ENCODE data around the gene DNAH17. TPM values are rescaled to one million over a fixed set of nuclear protein-coding genes. Genes with fewer than 3 reads are reported as not detected.

The DNAH17 gene
- total and polyA plus RNA-seq, 2 of the 13 experiments (the other 11 are each of a cell fraction or from before 2014, with no cell fraction given): 0.86 to 1.6 TPM

GRCh38 chr17:78399693-78400144, 177.5 kb downstream of the DNAH17 start (continued):
- no peak for TF ChIP-seq AFF4 (CRISPR knock-in tag; IDR thresholded peaks at IDR 0.05)
- no peak for TF ChIP-seq ISX (CRISPR knock-in tag; conservative IDR thresholded peaks at IDR 0.05)
- peak; percentile 89; the same call in 1 of the 2 replicates for TF ChIP-seq ZBED4 (CRISPR knock-in tag; IDR thresholded peaks at IDR 0.05; ENCODE audit: borderline replicate concordance)
- peak; percentile 54; the same call in 1 of the 2 replicates for TF ChIP-seq NCOA2 (CRISPR knock-in tag; IDR thresholded peaks at IDR 0.05)
- TF ChIP-seq BATF2 (CRISPR knock-in tag; IDR thresholded peaks at IDR 0.05): no peak
- no peak for TF ChIP-seq ARID2 (CRISPR knock-in tag; IDR thresholded peaks at IDR 0.05; ENCODE audit: borderline replicate concordance)
- no peak for TF ChIP-seq RBFOX2 (IDR thresholded peaks at IDR 0.05; ENCODE audit: low read depth, low read length)
- TF ChIP-seq STAT6 (CRISPR knock-in tag; IDR thresholded peaks at IDR 0.05; ENCODE audit: borderline replicate concordance): 0 out of 2 replicates have a peak, but pooled peaks have one; percentile 60
- no peak for TF ChIP-seq STAT5B (CRISPR knock-in tag; IDR thresholded peaks at IDR 0.05)
- TF ChIP-seq PHF21A (CRISPR knock-in tag; IDR thresholded peaks at IDR 0.05): peak; percentile 83
- TF ChIP-seq MZF1 (CRISPR knock-in tag; IDR thresholded peaks at IDR 0.05; ENCODE audit: borderline replicate concordance): no peak
- no peak for TF ChIP-seq GTF2F1 (IDR thresholded peaks at IDR 0.05; ENCODE audit: low read length)
- peak; percentile 87 for TF ChIP-seq GATAD2A (CRISPR knock-in tag; IDR thresholded peaks at IDR 0.05)
- no peak for TF ChIP-seq MAFG (CRISPR knock-in tag; IDR thresholded peaks at IDR 0.05)
- no peak for TF ChIP-seq ZNF512 (CRISPR knock-in tag; IDR thresholded peaks at IDR 0.05)
- no peak for TF ChIP-seq GZF1 (CRISPR knock-in tag; IDR thresholded peaks at IDR 0.05)
- TF ChIP-seq CEBPB (IDR thresholded peaks at IDR 0.05; ENCODE audit: borderline replicate concordance, low read depth, low read length): no peak

Measured in HepG2 (cell line).